ENCODE measurements around the gene RARS1. TPM values are rescaled to one million over a fixed set of nuclear protein-coding genes. Genes with fewer than 3 reads are reported as not detected.

Gene RARS1
- total RNA-seq, 4 donors from 2014 or later, result 80.4 to 253 (median 102) TPM

DNA sequence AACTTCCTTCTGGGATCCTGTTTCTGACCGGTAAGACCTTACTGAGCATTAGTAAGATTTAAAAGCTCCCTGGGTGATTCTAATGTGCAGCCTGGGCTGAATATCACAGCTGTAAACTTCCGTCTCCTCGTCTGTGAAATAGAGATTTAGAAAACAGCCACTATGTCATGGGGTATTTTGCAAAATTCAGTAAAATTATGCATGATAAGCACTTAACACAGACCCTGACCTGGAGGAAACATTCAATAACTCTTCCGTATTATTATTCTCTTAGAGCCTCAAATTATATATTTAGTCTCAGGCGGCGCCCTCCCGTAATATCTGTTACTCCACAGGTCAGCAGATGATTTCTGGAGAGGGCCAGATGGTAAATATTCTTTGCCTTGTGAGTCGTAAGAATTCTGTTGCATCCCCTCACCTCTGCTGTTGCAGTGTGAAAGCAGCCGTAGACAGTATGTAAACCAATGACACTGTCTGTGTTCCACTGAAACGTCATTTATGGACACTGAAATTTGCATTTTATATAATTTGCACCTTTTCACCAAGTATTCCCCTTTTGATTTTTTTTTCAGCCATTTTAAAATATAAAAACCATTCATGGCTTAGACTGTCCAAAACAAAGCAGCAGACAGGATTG is 39.2 kb upstream of the RARS1 start:
- no peaks in the 10 kb centered on the region for H3K36me3 ChIP-seq
- no peak for DNase-seq
- H3K4me1 ChIP-seq, result no peaks in the 10 kb centered on the region
- no peak overlapping the region for H3K4me3 ChIP-seq
- no peaks in the 10 kb centered on the region for H3K9me3 ChIP-seq
- H3K27me3 ChIP-seq, result no peaks in the 10 kb centered on the region
- intact Hi-C loops (cut with DNase I; ENCODE audit: low total_unique reads), result no loop called here
- TF ChIP-seq POLR2A (IDR thresholded peaks at IDR 0.05), result no peak
- TF ChIP-seq, protein P1, sequence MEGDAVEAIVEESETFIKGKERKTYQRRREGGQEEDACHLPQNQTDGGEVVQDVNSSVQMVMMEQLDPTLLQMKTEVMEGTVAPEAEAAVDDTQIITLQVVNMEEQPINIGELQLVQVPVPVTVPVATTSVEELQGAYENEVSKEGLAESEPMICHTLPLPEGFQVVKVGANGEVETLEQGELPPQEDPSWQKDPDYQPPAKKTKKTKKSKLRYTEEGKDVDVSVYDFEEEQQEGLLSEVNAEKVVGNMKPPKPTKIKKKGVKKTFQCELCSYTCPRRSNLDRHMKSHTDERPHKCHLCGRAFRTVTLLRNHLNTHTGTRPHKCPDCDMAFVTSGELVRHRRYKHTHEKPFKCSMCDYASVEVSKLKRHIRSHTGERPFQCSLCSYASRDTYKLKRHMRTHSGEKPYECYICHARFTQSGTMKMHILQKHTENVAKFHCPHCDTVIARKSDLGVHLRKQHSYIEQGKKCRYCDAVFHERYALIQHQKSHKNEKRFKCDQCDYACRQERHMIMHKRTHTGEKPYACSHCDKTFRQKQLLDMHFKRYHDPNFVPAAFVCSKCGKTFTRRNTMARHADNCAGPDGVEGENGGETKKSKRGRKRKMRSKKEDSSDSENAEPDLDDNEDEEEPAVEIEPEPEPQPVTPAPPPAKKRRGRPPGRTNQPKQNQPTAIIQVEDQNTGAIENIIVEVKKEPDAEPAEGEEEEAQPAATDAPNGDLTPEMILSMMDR (IDR thresholded peaks at IDR 0.05), result no peak
- H3K27ac ChIP-seq, result no peak overlapping the region

DNA sequence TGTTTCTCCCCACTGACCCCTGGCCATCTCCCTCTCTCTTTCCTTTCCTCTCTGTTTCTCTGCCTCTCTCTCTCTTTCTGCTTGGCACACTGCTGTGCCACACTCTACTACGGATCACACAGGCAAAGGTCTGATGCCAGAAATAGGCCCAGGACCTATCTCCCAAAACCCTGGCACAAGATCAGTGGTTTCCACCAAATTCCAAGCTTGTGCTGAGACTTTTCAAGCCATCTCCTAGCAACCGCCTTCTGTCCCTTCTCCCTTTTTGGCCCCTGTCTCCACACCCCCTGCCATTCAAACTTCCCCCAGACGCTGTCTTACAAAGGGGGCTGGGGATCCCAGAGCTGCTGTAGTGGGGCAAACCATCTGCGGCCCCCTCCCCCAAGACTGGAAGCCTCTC is 38.5 kb upstream of the RARS1 start:
- intact Hi-C loops (cut with DNase I; ENCODE audit: low total_unique reads), result no loop called here
- Histone ChIP-seq H3K27me3 (no peaks in the 10 kb centered on the region), H3K4me1 (no peaks in the 10 kb centered on the region), H3K27ac (no peak overlapping the region), H3K36me3 (no peaks in the 10 kb centered on the region), H3K4me3 (no peak overlapping the region), H3K9me3 (no peaks in the 10 kb centered on the region)
- TF ChIP-seq, protein P1 (IDR thresholded peaks at IDR 0.05), result no peak
- no peak for TF ChIP-seq POLR2A (IDR thresholded peaks at IDR 0.05)
- DNase-seq, result no peak

DNA sequence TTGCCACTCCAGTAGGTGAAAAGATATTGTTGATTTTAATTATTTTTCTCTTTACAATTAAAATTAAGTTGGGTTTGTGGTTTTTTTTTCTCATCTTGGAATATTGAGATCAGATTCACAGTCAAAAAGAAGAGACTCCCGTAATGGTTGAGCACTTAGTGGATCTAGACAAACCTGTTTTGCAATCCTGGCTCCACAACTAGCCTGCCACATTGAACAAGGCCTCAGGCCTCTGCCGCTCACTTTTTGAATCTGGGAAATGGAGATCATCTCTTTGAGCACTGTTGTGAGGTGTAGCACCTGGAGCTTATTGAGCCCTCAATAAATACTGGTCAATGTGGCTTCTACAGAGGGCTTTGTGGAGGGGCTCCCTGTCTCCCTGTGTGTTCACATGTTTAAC is 37.1 kb upstream of the RARS1 start:
- intact Hi-C loops (cut with DNase I; ENCODE audit: low total_unique reads), result no loop called here
- no peak overlapping the region for H3K4me3 ChIP-seq
- no peaks in the 10 kb centered on the region for H3K36me3 ChIP-seq
- no peaks in the 10 kb centered on the region for H3K4me1 ChIP-seq
- no peaks in the 10 kb centered on the region for H3K9me3 ChIP-seq
- no peak for DNase-seq
- TF ChIP-seq POLR2A (IDR thresholded peaks at IDR 0.05), result no peak
- TF ChIP-seq, protein P1 (IDR thresholded peaks at IDR 0.05), result no peak
- H3K27ac ChIP-seq, result no peak overlapping the region
- no peaks in the 10 kb centered on the region for H3K27me3 ChIP-seq

DNA sequence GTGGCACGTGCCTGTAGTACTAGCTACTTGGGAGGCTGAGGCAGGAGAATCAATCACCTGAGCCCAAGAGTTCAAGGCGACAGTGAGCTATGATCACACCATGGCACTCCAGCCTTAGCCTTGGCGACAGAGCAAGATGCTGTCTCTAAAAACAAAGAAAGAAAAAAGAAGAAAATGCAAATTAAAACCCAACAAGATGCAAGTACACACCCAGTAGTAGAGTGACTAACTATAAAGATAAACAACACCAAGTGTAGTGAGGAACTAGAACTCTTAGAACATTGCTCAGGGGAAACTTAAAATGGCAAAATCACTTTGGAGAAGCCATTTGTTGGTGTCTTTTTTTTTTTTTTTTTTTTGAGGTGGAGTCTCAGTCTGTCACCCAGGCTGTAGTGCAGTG is 34.7 kb upstream of the RARS1 start:
- no peaks in the 10 kb centered on the region for H3K36me3 ChIP-seq
- no peaks in the 10 kb centered on the region for H3K4me1 ChIP-seq
- DNase-seq, result no peak
- H3K9me3 ChIP-seq, result no peaks in the 10 kb centered on the region
- no peaks in the 10 kb centered on the region for H3K27me3 ChIP-seq
- H3K4me3 ChIP-seq, result no peak overlapping the region
- H3K27ac ChIP-seq, result no peak overlapping the region
- TF ChIP-seq, protein P1 (IDR thresholded peaks at IDR 0.05), result no peak
- no peak for TF ChIP-seq POLR2A (IDR thresholded peaks at IDR 0.05)
- intact Hi-C loops (cut with DNase I; ENCODE audit: low total_unique reads), result no loop called here

DNA sequence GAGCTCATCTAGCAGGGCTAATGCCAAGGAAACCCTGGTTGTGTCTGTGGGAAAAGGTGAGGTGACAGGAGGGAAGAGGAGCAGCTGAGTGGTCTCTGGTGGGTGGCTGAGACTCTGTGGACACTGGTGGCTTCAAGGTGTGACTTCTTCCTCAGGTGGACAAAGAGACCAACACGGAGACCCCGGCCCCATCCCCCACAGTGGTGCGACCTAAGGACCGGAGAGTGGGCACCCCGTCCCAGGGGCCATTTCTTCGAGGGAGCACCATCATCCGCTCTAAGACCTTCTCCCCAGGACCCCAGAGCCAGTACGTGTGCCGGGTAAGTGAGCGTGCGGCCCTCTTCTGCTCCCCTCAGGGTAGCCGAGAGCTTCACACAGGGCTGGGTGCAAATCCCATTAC is 31.1 kb upstream of the RARS1 start:
- intact Hi-C loops (cut with DNase I; ENCODE audit: low total_unique reads), result no loop called here
- Histone ChIP-seq H3K27ac (no peak overlapping the region), H3K27me3 (no peaks in the 10 kb centered on the region), H3K36me3 (no peaks in the 10 kb centered on the region), H3K9me3 (no peaks in the 10 kb centered on the region), H3K4me3 (no peak overlapping the region), H3K4me1 (no peaks in the 10 kb centered on the region)
- no peak for DNase-seq
- no peak for TF ChIP-seq POLR2A (IDR thresholded peaks at IDR 0.05)
- TF ChIP-seq, protein P1 (IDR thresholded peaks at IDR 0.05), result no peak
